ENCODE measurements around the gene TES. TPM values are rescaled to one million over a fixed set of nuclear protein-coding genes. Genes with fewer than 3 reads are reported as not detected.

The TES gene
- total RNA-seq, 2 experiments from 2014 or later: 84.8 to 97.5 TPM

DNA sequence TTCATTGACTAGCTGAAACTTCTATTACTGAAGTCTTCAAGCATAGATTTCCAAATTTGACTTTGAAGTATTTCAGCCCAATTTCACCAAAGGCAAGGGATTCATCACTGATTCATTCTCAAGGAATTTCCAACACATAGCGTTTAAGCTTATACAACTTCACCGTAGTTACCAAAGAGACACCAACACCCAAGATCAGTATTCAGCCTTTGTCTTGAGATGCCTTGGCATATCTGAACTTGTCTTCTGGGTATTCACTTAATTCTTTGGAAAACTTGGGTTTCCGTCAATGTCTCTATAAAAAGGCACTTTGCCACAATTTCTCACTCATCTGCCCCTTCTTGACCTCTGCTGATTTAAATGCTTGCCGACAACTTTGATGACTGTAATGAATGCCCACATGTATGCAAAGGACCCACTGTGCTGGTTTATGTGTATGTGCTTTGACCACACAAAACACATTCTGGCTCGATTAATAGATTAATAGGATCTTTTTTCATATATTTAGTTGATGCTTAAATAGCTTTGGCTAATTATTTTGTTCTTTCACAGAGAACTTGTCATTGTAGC lies 49.6 kb downstream of the TES start:
- ChIA-PET POLR2A (no interaction called here), CTCF (interaction anchor here (0.6 to 6.0 kb wide), 17 partner anchors 8 to 1356 kb away, joined by 3 to 67 read pairs (median 5); no protein-coding TSS in a partner anchor)
- no peak for ATAC-seq

DNA sequence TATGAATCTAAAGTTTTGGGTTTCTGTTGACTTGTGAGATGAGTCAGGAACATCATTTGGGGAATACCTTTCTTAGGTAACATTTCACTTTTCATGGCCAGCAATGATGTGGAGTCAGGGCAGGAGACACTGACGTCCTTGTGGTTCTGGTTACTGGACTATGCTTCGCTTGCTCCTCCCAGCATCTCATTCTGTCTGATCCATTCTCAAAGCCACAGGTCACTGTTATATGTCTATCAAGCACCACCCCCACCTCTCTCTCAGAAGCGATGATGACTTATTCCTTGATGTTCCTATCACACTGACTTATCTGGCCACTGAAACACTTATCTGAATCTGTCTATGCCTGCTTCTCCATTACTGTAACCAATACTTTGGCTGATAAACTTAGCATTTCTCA lies 51.6 kb downstream of the TES start:
- Mint-ChIP-seq H3K4me1 (peaks cover 12% of the 10 kb centered on the region), H3K36me3 (ENCODE audit: low read depth) (peaks cover 15% of the 10 kb centered on the region), H3K27ac (no peak overlapping the region), H3K27me3 (peaks cover 6% of the 10 kb centered on the region), H3K9me3 (ENCODE audit: low read depth) (no peaks in the 10 kb centered on the region), H3K4me3 (no peak overlapping the region)
- ChIA-PET POLR2A (no interaction called here), CTCF (interaction anchor here (5.8 kb wide), 1 partner anchor 327 kb away, joined by 40 read pairs; no protein-coding TSS in a partner anchor)
- ATAC-seq (peak; percentile 63), DNase-seq (no peak)
- intact Hi-C loops (cut with DNase I, micrococcal nuclease): no loop called here

More for the DNA sequence above, 49.6 kb downstream of the TES start:
- DNase-seq: no peak
- Mint-ChIP-seq H3K36me3 (ENCODE audit: low read depth) (peaks cover 15% of the 10 kb centered on the region), H3K4me1 (peaks cover 15% of the 10 kb centered on the region), H3K4me3 (no peak overlapping the region), H3K27ac (no peak overlapping the region), H3K27me3 (no peaks in the 10 kb centered on the region), H3K9me3 (ENCODE audit: low read depth) (no peaks in the 10 kb centered on the region)
- intact Hi-C loops (cut with DNase I, micrococcal nuclease): loop anchor here (1.0 to 5.0 kb wide), 5 partner anchors 266 to 549 kb away; no protein-coding TSS in a partner anchor

DNA sequence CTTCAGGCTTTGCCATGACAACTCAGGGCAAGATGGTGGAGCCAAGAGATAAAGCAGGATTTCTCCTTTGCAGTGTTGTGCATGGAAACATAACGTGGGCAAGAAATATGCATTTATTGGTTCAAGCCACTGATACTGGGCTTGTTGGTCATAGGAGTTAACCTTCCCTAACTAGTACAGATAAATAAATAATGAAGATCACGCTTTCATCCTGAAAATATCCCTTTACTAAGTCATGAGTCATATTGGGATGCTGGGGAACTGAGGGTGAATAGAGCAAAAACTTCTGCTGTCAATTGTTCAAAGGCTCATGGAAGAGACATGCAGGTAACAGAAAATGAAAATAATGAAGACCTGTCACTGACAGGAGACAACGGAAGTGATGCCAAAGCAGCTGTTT lies 55.5 kb downstream of the TES start:
- ChIA-PET POLR2A (no interaction called here), CTCF (interaction anchor here (0.7 to 1.0 kb wide), 2 partner anchors 8 to 260 kb away, joined by 3 read pairs; no protein-coding TSS in a partner anchor)
- peaks cover 7% of the 10 kb centered on the region for H3K4me1 Mint-ChIP-seq
- H3K27ac Mint-ChIP-seq: no peak overlapping the region
- no peaks in the 10 kb centered on the region for H3K9me3 Mint-ChIP-seq (ENCODE audit: low read depth)
- H3K4me3 Mint-ChIP-seq: no peak overlapping the region
- peaks cover 13% of the 10 kb centered on the region for H3K27me3 Mint-ChIP-seq
- intact Hi-C loops (cut with DNase I, micrococcal nuclease): no loop called here
- no peaks in the 10 kb centered on the region for H3K36me3 Mint-ChIP-seq (ENCODE audit: low read depth)
- ATAC-seq (no peak), DNase-seq (no peak)

DNA sequence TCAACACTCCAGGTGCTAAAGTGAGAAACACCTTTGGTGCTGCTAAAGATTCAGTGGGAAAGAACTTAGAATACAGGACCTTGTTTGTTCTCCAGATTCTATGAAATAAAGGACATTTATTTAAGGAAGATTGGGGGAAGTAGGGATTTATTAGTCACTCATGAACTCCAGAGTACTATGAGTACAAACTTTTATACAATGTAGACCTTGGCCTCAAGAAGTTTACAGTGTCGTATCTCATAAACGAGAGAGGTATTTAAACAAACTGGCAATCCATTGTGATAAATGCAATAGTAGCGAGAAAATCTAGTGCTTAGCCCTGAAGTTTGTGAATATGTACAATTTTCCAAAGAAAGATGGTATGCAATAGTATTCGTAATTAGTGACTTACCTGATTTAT lies 59.1 kb downstream of the TES start:
- Mint-ChIP-seq H3K4me1 (no peaks in the 10 kb centered on the region), H3K9me3 (ENCODE audit: low read depth) (no peaks in the 10 kb centered on the region), H3K27ac (no peak overlapping the region), H3K27me3 (peaks cover 18% of the 10 kb centered on the region), H3K36me3 (ENCODE audit: low read depth) (no peaks in the 10 kb centered on the region), H3K4me3 (no peak overlapping the region)
- CTCF ChIA-PET: interaction anchor here (1.4 kb wide), 1 partner anchor 10 kb away, joined by 4 read pairs; no protein-coding TSS in a partner anchor
- ATAC-seq: no peak
- DNase-seq: no peak
- POLR2A ChIA-PET: no interaction called here
- intact Hi-C loops (cut with DNase I, micrococcal nuclease): no loop called here

DNA sequence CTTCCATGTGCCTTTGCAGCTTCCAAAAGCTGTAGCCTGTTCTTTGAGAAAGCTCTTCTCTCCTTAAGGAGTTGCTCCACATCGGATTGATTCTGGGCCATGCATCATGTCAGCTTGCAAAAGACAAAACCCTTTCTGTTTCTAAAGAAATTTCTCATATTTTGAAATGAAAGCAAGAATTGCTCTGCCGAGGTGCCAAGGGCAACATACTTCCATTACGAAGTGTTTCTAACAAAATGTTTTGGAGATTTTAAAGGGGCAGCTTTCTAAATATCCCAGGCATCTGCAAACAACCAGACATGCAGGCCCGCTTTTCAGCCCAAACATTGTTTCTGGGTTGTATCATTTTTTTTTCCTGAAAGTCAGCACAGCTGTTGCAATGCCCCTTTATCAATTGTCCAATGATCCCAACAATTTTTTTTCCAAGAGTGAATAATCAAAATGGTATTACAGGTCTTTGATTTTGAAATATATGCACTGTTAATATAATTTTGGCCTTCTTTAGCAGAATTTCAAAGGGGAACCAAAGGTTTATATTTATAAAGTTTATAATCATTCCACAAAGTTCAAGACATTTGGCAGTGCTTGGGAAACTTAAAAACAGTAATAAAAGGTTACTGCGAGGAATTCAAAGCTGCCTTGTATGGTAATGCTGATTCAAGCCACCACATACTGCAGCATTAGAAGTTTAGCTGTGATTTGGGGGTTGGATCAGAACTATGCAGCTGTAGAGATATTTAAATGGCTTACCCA lies 61.0 kb downstream of the TES start:
- ATAC-seq: no peak
- intact Hi-C loops (cut with DNase I, micrococcal nuclease): no loop called here
- no peak overlapping the region for H3K27ac Mint-ChIP-seq
- DNase-seq: no peak
- no peak overlapping the region for H3K4me3 Mint-ChIP-seq
- CTCF ChIA-PET: interaction anchor here (1.0 kb wide), 1 partner anchor 14 kb away, joined by 4 read pairs; no protein-coding TSS in a partner anchor
- H3K4me1 Mint-ChIP-seq: no peaks in the 10 kb centered on the region
- no peaks in the 10 kb centered on the region for H3K9me3 Mint-ChIP-seq (ENCODE audit: low read depth)
- POLR2A ChIA-PET: interaction anchor here (0.6 kb wide), 1 partner anchor 541 kb away, joined by 3 read pairs; no protein-coding TSS in a partner anchor
- H3K36me3 Mint-ChIP-seq (ENCODE audit: low read depth): no peaks in the 10 kb centered on the region
- peaks cover 13% of the 10 kb centered on the region for H3K27me3 Mint-ChIP-seq

DNA sequence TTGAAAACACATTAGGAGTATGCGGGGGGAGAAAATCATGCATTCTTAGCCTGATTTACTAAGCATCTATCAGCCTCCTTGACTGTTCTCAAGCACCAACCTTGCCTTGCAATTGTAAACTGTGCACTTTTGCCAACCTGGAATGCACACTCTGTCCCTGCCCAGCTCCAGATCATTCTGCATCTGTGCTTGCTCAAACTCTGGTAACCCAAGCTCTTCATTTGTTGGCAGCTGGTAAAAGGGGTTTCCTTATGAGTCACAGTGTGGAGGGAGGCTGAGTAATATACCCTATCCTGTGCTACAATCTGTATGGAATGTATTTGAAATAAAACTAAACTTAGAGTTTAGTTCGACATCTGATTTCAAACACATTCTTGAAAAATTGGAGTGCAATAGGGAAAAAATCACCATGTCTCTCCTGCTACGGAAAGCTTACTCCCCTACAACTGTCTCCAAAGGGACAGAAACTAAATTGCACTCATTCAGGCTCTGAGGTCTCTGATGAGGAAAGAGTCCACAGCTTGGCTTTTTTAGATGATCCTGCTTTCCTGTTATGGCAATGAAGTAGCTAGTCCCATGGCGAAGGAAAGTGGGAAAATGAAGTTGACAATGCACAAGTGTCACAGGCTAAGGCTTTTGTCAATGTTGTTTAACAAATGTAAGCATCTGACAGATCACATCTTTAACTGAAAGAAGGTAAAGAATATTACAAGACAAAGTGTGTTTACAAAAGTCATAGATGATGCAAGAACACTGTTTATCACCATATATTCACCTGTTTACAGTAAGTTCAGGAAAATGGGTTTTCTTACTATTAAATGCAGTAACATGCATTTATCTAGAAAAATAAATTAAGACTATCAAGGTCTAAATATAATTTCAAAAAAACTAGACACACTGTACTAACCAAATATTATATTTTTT lies 61.9 kb downstream of the TES start:
- Mint-ChIP-seq H3K9me3 (ENCODE audit: low read depth) (no peaks in the 10 kb centered on the region), H3K4me3 (no peak overlapping the region), H3K27me3 (peaks cover 16% of the 10 kb centered on the region), H3K27ac (no peak overlapping the region), H3K36me3 (ENCODE audit: low read depth) (no peaks in the 10 kb centered on the region), H3K4me1 (no peaks in the 10 kb centered on the region)
- ATAC-seq (peak; percentile 74), DNase-seq (peak; percentile 11)
- ChIA-PET CTCF (interaction anchor here (1.0 to 1.5 kb wide), 2 partner anchors 13 to 136 kb away, joined by 3 to 4 read pairs; no protein-coding TSS in a partner anchor), POLR2A (no interaction called here)
- intact Hi-C loops (cut with DNase I, micrococcal nuclease): no loop called here

DNA sequence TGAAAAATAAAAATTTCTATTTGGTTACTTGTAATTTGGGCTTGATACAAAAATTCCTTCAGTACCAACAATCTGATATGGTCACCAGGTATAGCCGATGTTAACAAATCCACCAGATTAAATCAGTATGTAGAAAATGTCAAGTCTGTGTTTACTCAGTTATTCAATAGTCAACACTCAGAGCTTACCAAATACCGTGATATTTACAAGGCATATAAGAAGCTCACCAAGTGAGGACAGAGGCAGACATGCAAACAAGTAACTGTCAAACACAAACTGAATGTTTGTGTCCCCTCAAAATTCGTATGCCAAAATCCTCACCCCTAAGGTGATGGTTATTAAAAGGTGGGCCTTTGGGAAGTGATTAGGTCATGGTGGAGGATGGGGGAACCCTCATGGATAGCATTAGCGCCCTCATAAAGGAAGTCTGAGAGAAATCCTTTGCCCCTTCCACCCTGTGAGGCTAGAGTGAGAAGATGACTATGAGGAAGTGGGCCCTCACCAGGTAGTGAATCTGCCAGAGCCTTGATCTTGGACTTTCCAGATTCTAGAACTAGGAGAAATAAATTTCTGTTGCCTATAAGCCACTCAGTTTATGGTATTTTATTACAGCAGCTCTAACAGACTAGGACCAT lies 63.1 kb downstream of the TES start:
- H3K27ac Mint-ChIP-seq: no peak overlapping the region
- ATAC-seq (no peak), DNase-seq (no peak)
- H3K36me3 Mint-ChIP-seq (ENCODE audit: low read depth): no peaks in the 10 kb centered on the region
- CTCF ChIA-PET: interaction anchor here (1.5 kb wide), 1 partner anchor 137 kb away, joined by 3 read pairs; no protein-coding TSS in a partner anchor
- no peaks in the 10 kb centered on the region for H3K4me1 Mint-ChIP-seq
- no peaks in the 10 kb centered on the region for H3K9me3 Mint-ChIP-seq (ENCODE audit: low read depth)
- POLR2A ChIA-PET: no interaction called here
- H3K27me3 Mint-ChIP-seq: peaks cover 22% of the 10 kb centered on the region
- no peak overlapping the region for H3K4me3 Mint-ChIP-seq
- intact Hi-C loops (cut with DNase I, micrococcal nuclease): no loop called here

DNA sequence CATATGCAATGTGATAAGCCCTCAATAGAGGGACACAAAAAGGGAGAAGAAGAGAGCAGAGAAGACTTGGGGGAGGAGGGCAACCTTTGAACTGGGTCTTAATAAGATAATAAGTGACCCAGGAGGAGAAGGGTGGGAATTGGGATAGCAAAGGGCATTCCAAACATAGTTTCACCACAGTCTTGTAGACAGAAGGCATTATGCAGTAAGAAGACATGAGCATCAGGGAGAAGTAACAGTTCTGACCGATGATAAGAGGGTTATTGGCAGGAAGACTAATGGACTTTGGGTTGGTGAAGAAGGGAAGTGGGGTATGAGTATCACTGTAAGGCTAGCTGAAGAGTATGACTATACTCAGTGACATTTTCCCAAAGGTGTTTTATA lies 63.6 kb downstream of the TES start:
- no peak overlapping the region for H3K4me3 Mint-ChIP-seq
- no peak for ATAC-seq
- no peaks in the 10 kb centered on the region for H3K4me1 Mint-ChIP-seq
- peaks cover 19% of the 10 kb centered on the region for H3K27me3 Mint-ChIP-seq
- POLR2A ChIA-PET: no interaction called here
- H3K9me3 Mint-ChIP-seq (ENCODE audit: low read depth): no peaks in the 10 kb centered on the region
- CTCF ChIA-PET: no interaction called here
- no peaks in the 10 kb centered on the region for H3K36me3 Mint-ChIP-seq (ENCODE audit: low read depth)
- H3K27ac Mint-ChIP-seq: no peak overlapping the region
- intact Hi-C loops (cut with DNase I, micrococcal nuclease): no loop called here
- DNase-seq: no peak

DNA sequence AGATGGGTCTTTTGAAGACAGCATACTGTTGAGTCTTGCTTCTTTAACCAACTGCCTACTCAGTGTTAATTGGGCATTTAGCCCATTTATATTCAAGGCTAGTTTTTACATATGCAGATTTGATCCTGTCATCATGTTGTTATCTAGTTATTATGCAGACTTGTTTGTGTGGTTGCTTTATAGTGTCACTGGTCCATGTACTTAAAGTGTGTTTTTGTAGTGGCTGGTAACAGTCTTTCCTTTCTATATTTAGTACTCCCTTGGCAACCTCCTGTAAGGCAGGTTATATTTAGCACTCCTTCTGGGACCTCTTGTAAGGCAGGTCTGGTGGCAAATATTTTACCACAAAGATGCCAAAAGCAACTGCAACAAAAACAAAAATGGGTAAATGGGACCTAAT lies 66.7 kb downstream of the TES start:
- no peak for ATAC-seq
- CTCF ChIA-PET: no interaction called here

DNA sequence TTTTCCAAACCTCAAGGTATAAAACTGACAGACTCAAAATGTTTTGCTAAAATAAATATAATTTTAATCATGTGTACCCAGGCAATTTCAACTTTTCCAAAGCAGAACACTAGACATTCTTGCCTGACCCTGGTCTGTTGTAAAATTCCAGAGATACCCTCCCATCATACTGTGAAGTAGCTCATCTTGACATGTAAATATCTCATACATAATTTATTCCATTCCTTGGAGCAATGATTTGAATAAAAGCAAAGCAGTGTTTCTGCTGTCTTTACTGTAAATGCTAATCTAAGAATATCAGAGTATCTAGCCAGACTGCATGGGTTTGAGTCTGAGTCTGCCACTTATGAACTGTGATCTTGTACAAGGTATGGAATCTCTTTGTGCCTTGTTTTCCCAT lies 68.9 kb downstream of the TES start:
- Mint-ChIP-seq H3K27ac (no peak overlapping the region), H3K9me3 (ENCODE audit: low read depth) (no peaks in the 10 kb centered on the region), H3K4me3 (no peak overlapping the region), H3K4me1 (no peaks in the 10 kb centered on the region), H3K36me3 (ENCODE audit: low read depth) (no peaks in the 10 kb centered on the region), H3K27me3 (peaks cover 22% of the 10 kb centered on the region)
- ATAC-seq (no peak), DNase-seq (no peak)
- ChIA-PET CTCF (interaction anchor here (1.0 kb wide), 1 partner anchor 10 kb away, joined by 3 read pairs; no protein-coding TSS in a partner anchor), POLR2A (no interaction called here)
- intact Hi-C loops (cut with DNase I, micrococcal nuclease): no loop called here

More for the DNA sequence above, 66.7 kb downstream of the TES start:
- Mint-ChIP-seq H3K27ac (no peak overlapping the region), H3K27me3 (peaks cover 19% of the 10 kb centered on the region), H3K4me3 (no peak overlapping the region), H3K9me3 (ENCODE audit: low read depth) (no peaks in the 10 kb centered on the region), H3K36me3 (ENCODE audit: low read depth) (no peaks in the 10 kb centered on the region), H3K4me1 (no peaks in the 10 kb centered on the region)
- POLR2A ChIA-PET: no interaction called here
- intact Hi-C loops (cut with DNase I, micrococcal nuclease): no loop called here
- no peak for DNase-seq

DNA sequence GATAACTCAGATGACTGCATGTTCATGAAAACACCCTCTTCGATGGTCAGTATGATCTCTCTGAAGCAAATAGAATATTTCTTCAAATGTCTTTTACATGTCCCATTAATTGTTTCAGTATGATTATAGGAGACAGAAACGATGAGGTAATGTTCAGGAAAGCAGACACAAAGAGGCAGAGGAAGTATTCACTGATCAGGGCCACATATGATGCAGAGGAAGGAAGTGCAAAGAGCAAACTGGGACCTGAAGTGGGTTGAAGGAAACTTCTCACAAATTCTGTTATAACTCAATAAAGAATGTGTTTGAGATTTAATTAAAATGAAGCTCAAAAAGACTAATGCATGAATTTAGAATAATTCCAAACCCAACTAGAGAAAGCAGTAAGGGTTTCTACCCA lies 70.5 kb downstream of the TES start:
- ChIA-PET POLR2A (no interaction called here), CTCF (no interaction called here)
- Mint-ChIP-seq H3K27ac (no peak overlapping the region), H3K27me3 (peaks cover 25% of the 10 kb centered on the region), H3K36me3 (ENCODE audit: low read depth) (no peaks in the 10 kb centered on the region), H3K4me1 (no peaks in the 10 kb centered on the region), H3K9me3 (ENCODE audit: low read depth) (no peaks in the 10 kb centered on the region), H3K4me3 (no peak overlapping the region)
- ATAC-seq: no peak
- no peak for DNase-seq
- intact Hi-C loops (cut with DNase I, micrococcal nuclease): no loop called here

Data from activated CD4-positive, alpha-beta T cell treated with anti-CD3 and anti-CD28 coated beads for 36 hours (primary cell).